ENCODE data around the gene ZNF483.

- TF ChIP-seq CTCF (IDR thresholded peaks at IDR 0.05) (no peak), POLR2AphosphoS5 (IDR thresholded peaks at IDR 0.05; ENCODE audit: low read depth, low read length) (no peak), TCF7L2 (IDR thresholded peaks at IDR 0.05; ENCODE audit: low read depth, low read length) (no peak), REST (IDR thresholded peaks at IDR 0.05; ENCODE audit: insufficient read depth in 1 of 2, low read depth in 2 of 2, low read length in 1 of 2) (no peak)
These were observed 6.7 kb downstream of the ZNF483 start for GRCh38 chr9:111531716-111532115.
